ENCODE data around the gene HAO2.
"Not testable (repeated sequence)": the region's sequence is repeated elsewhere in the genome, so short reads cannot be mapped to it uniquely, and the experiment has no call there.

HAO2 gene

GRCh38 chr1:119361620-119362344 lies 6.8 kb upstream of the HAO2 start:
- Mint-ChIP-seq H3K36me3 (ENCODE audit: low read depth) (no peaks in the 10 kb centered on the region), H3K4me3 (no peak overlapping the region), H3K9me3 (no peaks in the 10 kb centered on the region), H3K4me1 (ENCODE audit: low read depth) (no peaks in the 10 kb centered on the region), H3K27ac (no peak overlapping the region), H3K27me3 (peaks cover 23% of the 10 kb centered on the region)

GRCh38 chr1:119363162-119363561 lies 5.4 kb upstream of the HAO2 start:
- H3K27ac Mint-ChIP-seq = no peak overlapping the region
- H3K36me3 Mint-ChIP-seq (ENCODE audit: low read depth) = no peaks in the 10 kb centered on the region
- H3K4me3 Mint-ChIP-seq = no peak overlapping the region
- H3K4me1 Mint-ChIP-seq (ENCODE audit: low read depth) = no peaks in the 10 kb centered on the region
- no peaks in the 10 kb centered on the region for H3K9me3 Mint-ChIP-seq
- H3K27me3 Mint-ChIP-seq = peaks cover 17% of the 10 kb centered on the region

DNA sequence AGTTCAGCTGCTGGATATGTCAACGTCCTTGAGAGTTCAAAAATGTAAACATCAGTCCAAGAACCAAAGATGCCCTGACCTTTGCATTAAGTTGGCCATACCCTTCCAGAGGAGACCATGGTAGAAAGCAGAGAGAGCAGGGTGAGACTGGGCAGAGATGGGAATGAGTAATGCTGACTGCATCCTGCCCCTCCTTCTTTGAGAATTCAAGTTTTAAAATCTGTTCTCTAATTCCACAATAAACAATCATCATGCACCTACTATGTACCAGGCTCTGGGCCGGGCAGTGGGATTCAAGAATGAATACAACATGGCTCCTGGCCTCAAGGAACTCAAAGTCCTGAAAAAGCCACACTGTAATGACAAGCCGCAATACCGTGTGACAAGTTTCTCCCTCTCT lies 3.9 kb upstream of the HAO2 start:
- no peaks in the 10 kb centered on the region for H3K4me1 Mint-ChIP-seq (ENCODE audit: low read depth)
- no peaks in the 10 kb centered on the region for H3K36me3 Mint-ChIP-seq (ENCODE audit: low read depth)
- H3K27ac Mint-ChIP-seq = no peak overlapping the region
- no peaks in the 10 kb centered on the region for H3K9me3 Mint-ChIP-seq
- H3K4me3 Mint-ChIP-seq = no peak overlapping the region
- peaks cover 25% of the 10 kb centered on the region for H3K27me3 Mint-ChIP-seq

GRCh38 chr1:119366424-119366823 lies 2.2 kb upstream of the HAO2 start:
- Mint-ChIP-seq H3K27me3 (peaks cover 23% of the 10 kb centered on the region), H3K27ac (no peak overlapping the region), H3K9me3 (no peaks in the 10 kb centered on the region), H3K36me3 (ENCODE audit: low read depth) (no peaks in the 10 kb centered on the region), H3K4me1 (ENCODE audit: low read depth) (no peaks in the 10 kb centered on the region), H3K4me3 (no peak overlapping the region)

DNA sequence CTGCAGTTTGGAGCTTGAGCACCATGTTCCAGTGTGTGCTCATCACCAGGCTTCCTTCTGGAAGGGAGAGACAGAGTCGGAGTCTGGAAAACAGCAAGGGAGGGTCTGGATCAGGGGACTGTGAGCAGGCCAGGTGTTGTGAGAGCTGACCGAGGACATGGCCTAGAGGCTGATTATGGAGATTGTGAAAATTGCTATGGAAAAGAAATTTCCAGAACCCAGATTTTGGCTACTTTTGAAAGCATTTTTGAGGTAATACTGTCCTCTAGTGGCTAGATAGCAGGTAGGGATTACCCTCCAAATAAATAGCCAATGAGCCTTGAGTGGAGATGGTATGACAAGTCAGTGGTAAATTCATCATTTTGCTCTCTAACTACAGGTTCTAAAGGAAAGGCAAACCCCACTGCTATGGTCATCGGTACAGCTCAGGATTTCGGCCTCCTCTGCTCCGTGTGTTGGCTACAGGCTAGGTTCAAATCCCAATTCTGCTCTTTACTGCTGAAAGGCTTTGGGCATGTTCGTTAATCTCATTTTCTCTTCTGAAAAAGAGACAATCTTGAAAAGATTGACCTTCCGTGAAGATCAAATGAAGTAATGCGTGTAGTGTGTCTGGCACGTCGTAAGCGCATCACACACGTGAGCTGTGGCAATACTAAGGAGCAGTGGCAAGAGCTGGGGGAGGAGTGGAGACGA lies 1.0 kb upstream of the HAO2 start:
- Mint-ChIP-seq H3K27ac (no peak overlapping the region), H3K4me3 (no peak overlapping the region), H3K4me1 (ENCODE audit: low read depth) (no peaks in the 10 kb centered on the region), H3K27me3 (peaks cover 23% of the 10 kb centered on the region), H3K36me3 (ENCODE audit: low read depth) (no peaks in the 10 kb centered on the region), H3K9me3 (no peaks in the 10 kb centered on the region)

DNA sequence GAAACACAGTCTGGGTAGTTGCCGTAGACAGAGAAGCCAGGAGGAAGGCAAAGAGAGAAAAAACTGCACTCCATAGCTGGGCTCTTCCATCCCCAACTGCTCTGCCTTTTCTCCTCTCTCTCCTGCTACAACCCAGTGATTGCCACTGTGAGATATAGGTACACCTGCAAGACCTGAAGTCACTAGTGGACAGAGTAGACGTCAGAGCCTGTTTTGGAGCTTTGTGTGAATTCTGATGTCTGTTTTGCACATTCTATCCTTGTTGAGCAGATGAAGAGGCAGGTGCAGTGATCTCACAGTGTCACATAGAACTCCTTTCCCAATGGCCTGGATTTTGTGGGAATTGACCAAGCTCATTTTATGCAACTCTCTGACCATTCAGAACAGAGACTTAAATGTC lies 2.2 kb downstream of the HAO2 start:
- Mint-ChIP-seq H3K36me3 (ENCODE audit: low read depth) (no peaks in the 10 kb centered on the region), H3K4me3 (no peak overlapping the region), H3K4me1 (ENCODE audit: low read depth) (peaks cover 5% of the 10 kb centered on the region), H3K27ac (no peak overlapping the region), H3K27me3 (peaks cover 24% of the 10 kb centered on the region), H3K9me3 (no peaks in the 10 kb centered on the region)

DNA sequence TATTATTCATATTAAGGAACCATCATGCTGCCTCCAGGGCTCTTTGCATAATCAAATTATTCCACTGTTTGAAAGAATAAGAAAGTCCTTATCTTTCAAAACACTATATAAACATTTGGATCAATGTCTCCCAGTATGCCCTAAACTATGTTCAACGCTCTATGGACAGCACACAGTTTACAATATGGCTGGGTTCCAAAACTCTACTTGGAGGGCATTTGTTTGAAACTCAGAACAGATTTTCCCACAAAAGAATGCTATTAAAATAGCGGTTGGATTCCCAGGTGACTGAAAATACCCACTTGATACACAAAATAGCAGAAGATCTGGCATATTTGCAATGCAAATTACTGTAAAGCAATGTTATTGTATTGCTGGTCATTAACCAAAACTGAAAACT lies 3.2 kb downstream of the HAO2 start:
- peaks cover 19% of the 10 kb centered on the region for H3K27me3 Mint-ChIP-seq
- H3K27ac Mint-ChIP-seq = no peak overlapping the region
- H3K4me3 Mint-ChIP-seq = no peak overlapping the region
- no peaks in the 10 kb centered on the region for H3K9me3 Mint-ChIP-seq
- no peaks in the 10 kb centered on the region for H3K36me3 Mint-ChIP-seq (ENCODE audit: low read depth)
- peaks cover 5% of the 10 kb centered on the region for H3K4me1 Mint-ChIP-seq (ENCODE audit: low read depth)

DNA sequence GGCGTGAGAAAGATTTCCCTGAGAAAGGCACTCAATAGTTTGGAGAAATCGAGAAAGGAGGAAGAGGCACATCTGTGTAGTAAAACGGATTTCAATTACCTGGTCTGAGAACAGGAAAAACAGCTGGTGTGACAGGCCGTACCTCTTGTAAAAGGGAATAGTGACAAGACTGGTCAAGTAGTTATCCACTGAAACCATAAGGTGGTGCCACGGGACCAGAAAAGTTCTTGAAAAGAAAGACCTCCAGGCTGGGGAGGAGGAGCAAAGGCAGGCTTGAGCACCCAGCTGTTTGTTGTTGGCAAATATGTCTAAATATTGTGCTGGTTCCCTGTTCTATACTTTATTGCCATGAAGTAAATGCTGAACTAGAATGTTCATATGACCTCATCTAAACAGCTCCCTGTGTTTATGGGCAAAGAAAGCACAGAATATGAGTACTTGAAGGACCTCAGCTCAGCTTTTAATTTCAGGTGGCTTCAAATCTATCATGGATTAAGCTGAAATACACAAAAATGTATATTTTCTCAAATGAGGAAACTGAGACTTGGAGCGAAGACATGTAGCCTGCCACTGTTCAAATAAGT lies 4.0 kb downstream of the HAO2 start:
- Mint-ChIP-seq H3K4me3 (no peak overlapping the region), H3K4me1 (ENCODE audit: low read depth) (peaks cover 5% of the 10 kb centered on the region), H3K36me3 (ENCODE audit: low read depth) (no peaks in the 10 kb centered on the region), H3K9me3 (no peaks in the 10 kb centered on the region), H3K27ac (no peak overlapping the region), H3K27me3 (peaks cover 19% of the 10 kb centered on the region)

DNA sequence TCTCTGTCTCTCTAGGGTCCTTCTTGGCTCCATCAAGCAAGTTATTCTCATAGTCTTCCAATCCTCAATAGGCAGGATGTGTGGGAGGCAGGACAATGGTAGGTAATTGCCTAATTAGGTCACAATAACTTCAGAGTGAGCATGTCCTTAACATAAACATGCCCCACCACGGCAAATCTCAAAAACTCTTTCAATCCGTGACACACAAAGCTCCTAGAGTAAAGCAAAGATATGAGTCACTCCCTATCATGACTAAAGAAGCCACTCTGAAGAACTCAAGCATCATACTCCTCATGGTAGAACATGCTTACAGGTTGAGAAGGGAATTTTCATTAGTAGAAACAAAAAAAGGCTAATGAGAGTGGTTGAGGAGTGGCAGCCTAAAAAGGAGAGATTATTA lies 4.9 kb downstream of the HAO2 start:
- peaks cover 19% of the 10 kb centered on the region for H3K27me3 Mint-ChIP-seq
- H3K36me3 Mint-ChIP-seq (ENCODE audit: low read depth) = no peaks in the 10 kb centered on the region
- no peak overlapping the region for H3K4me3 Mint-ChIP-seq
- no peak overlapping the region for H3K27ac Mint-ChIP-seq
- no peaks in the 10 kb centered on the region for H3K9me3 Mint-ChIP-seq
- H3K4me1 Mint-ChIP-seq (ENCODE audit: low read depth) = peaks cover 5% of the 10 kb centered on the region

DNA sequence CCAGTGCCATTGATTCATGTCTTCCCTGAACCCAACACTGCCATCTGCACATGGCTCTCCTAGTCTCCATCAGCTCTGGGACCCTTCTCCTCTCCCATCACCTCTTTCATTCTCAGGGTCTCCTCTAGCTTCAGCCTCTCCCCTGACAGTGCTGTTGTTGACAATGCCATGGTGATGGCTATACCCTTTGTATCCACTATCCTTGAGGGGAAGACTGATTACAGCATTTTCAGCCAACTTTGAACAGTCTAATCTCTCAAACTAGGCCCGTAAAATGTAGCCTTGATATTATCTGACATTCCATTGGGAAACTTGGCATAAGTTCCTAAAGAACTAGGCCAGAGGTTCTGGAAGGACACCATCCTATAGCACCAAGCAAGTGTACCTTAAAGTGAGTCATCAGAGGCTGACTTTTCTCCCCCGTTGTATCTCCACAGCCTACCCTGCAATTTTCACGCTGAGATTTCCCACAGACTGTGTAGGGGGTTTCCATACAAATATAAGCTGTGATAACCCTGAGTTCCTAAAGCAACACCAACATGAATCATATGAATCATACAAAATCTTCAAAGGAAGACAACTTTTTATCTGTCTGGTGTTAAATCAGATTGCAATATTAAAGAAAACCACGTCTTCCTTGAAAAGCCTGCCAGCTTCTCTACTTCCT lies 5.8 kb downstream of the HAO2 start:
- Mint-ChIP-seq H3K4me3 (no peak overlapping the region), H3K9me3 (no peaks in the 10 kb centered on the region), H3K4me1 (ENCODE audit: low read depth) (peaks cover 5% of the 10 kb centered on the region), H3K27ac (no peak overlapping the region), H3K27me3 (peaks cover 11% of the 10 kb centered on the region), H3K36me3 (ENCODE audit: low read depth) (no peaks in the 10 kb centered on the region)

GRCh38 chr1:119375366-119375765 lies 6.8 kb downstream of the HAO2 start:
- Mint-ChIP-seq H3K27me3 (peaks cover 16% of the 10 kb centered on the region), H3K4me3 (no peak overlapping the region), H3K27ac (no peak overlapping the region), H3K4me1 (ENCODE audit: low read depth) (peaks cover 5% of the 10 kb centered on the region), H3K36me3 (ENCODE audit: low read depth) (no peaks in the 10 kb centered on the region), H3K9me3 (no peaks in the 10 kb centered on the region)

DNA sequence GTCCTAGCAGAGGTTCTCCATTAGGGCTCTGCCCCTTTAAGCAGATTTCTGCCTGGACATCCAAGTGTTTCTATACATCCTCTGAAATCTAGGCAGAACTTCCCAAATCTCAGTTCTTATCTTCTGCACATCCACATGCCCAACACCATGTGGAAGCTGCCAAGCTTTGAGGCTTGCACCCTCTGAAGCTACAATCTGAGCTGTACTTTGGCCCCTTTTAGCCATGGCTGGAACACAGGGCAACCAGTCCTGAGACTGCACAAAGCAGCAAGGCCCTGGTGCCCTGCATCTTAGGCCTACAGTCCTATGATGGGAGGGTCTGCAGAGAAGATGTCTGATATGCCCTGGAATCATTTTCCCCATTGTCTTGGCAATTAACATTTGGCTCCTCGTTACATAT lies 8.0 kb downstream of the HAO2 start:
- H3K4me1 Mint-ChIP-seq (ENCODE audit: low read depth) = peaks cover 5% of the 10 kb centered on the region
- H3K4me3 Mint-ChIP-seq = no peak overlapping the region
- no peak overlapping the region for H3K27ac Mint-ChIP-seq
- peaks cover 18% of the 10 kb centered on the region for H3K27me3 Mint-ChIP-seq
- H3K36me3 Mint-ChIP-seq (ENCODE audit: low read depth) = no peaks in the 10 kb centered on the region
- H3K9me3 Mint-ChIP-seq = no peaks in the 10 kb centered on the region

GRCh38 chr1:119377594-119377993 lies 9.0 kb downstream of the HAO2 start:
- H3K27ac Mint-ChIP-seq; H3K4me1 Mint-ChIP-seq (ENCODE audit: low read depth); H3K9me3 Mint-ChIP-seq; H3K36me3 Mint-ChIP-seq (ENCODE audit: low read depth); H3K4me3 Mint-ChIP-seq: not testable (repeated sequence)
- H3K27me3 Mint-ChIP-seq = peaks cover 18% of the 10 kb centered on the region

- H3K9me3 Mint-ChIP-seq = no peaks in the 10 kb centered on the region
- no peaks in the 10 kb centered on the region for H3K36me3 Mint-ChIP-seq (ENCODE audit: low read depth)
These were observed 10.5 kb downstream of the HAO2 start for GRCh38 chr1:119379117-119379516.

GRCh38 chr1:119380304-119380703 lies 11.7 kb downstream of the HAO2 start:
- Mint-ChIP-seq H3K27ac (no peak overlapping the region), H3K4me1 (ENCODE audit: low read depth) (no peaks in the 10 kb centered on the region), H3K36me3 (ENCODE audit: low read depth) (no peaks in the 10 kb centered on the region), H3K27me3 (peaks cover 11% of the 10 kb centered on the region), H3K4me3 (no peak overlapping the region), H3K9me3 (no peaks in the 10 kb centered on the region)

More at GRCh38 chr1:119379117-119379516, 10.5 kb downstream of the HAO2 start:
- Mint-ChIP-seq H3K4me1 (ENCODE audit: low read depth) (peaks cover 3% of the 10 kb centered on the region), H3K4me3 (no peak overlapping the region), H3K27me3 (peaks cover 11% of the 10 kb centered on the region), H3K27ac (no peak overlapping the region)
